ENCODE data around the gene CLIC6. TPM values are rescaled to one million over a fixed set of nuclear protein-coding genes. Genes with fewer than 3 reads are reported as not detected.

The CLIC6 gene
- polyA plus RNA-seq, 1 donor (not counting 4 experiments of a cell fraction or from before 2014, with no cell fraction given): not detected

GRCh38 chr21:34640858-34641257, 27.9 kb upstream of the CLIC6 start:
- Histone ChIP-seq H3K27me3 (ENCODE audit: control insufficient read depth, extremely low read depth, insufficient read depth, low read length) (no peaks in the 10 kb centered on the region), H3K79me2 (ENCODE audit: control insufficient read depth, insufficient read depth, low read length) (no peaks in the 10 kb centered on the region), H3K36me3 (ENCODE audit: control insufficient read depth in 2 of 2, extremely low read depth in 1 of 2, insufficient read depth in 2 of 2, low read length in 2 of 2) (no peaks in the 10 kb centered on the region), H3K9me1 (ENCODE audit: control insufficient read depth, extremely low read depth, insufficient read depth, low read length) (no peaks in the 10 kb centered on the region), H4K20me1 (ENCODE audit: control insufficient read depth, extremely low read depth, insufficient read depth, low read length) (no peaks in the 10 kb centered on the region), H3K27ac (ENCODE audit: control insufficient read depth, insufficient read depth, low read length) (no peak overlapping the region), H3K4me2 (ENCODE audit: control insufficient read depth, extremely low read depth, insufficient read depth, low read depth, low read length) (peak overlapping the region; percentile 47), H3K9ac (ENCODE audit: control insufficient read depth, extremely low read depth, insufficient read depth, low read length) (no peak overlapping the region), H2AFZ (ENCODE audit: control insufficient read depth, low read length) (no peak overlapping the region), H3K4me1 (ENCODE audit: control insufficient read depth, extremely low read depth, insufficient read depth, low read length) (peaks cover 21% of the 10 kb centered on the region), H3K9me3 (ENCODE audit: control insufficient read depth, low read depth, low read length) (no peaks in the 10 kb centered on the region), H3K4me3 (ENCODE audit: control insufficient read depth in 2 of 3, extremely low read depth in 1 of 3, insufficient read depth in 2 of 3, low read depth in 1 of 3, low read length in 3 of 3) (no peak overlapping the region)
- dilution Hi-C loops (cut with MboI; ENCODE audit: extremely low pct_ligation_motif_present, low sequenced_read_pairs): no loop called here
- TF ChIP-seq CTCF (optimal IDR thresholded peaks at IDR 0.05 in 1 of 3, IDR thresholded peaks at IDR 0.05 in 1 of 3, conservative IDR thresholded peaks at IDR 0.05 in 1 of 3; ENCODE audit: extremely low read depth in 1 of 3, insufficient read depth in 2 of 3, low read length in 3 of 3) (no peak), EZH2 (IDR thresholded peaks at IDR 0.05; ENCODE audit: low read length) (no peak)
- FAIRE-seq: peak; percentile 90
- peak; percentile 17 for DNase-seq (ENCODE audit: low read depth, low spot score)

GRCh38 chr21:34642211-34643075, 26.4 kb upstream of the CLIC6 start:
- H3K4me3 ChIP-seq (ENCODE audit: control insufficient read depth in 2 of 3, extremely low read depth in 1 of 3, insufficient read depth in 2 of 3, low read depth in 1 of 3, low read length in 3 of 3): no peak overlapping the region
- H3K27me3 ChIP-seq (ENCODE audit: control insufficient read depth, extremely low read depth, insufficient read depth, low read length): peaks cover 11% of the 10 kb centered on the region
- H3K9ac ChIP-seq (ENCODE audit: control insufficient read depth, extremely low read depth, insufficient read depth, low read length): no peak overlapping the region
- H3K79me2 ChIP-seq (ENCODE audit: control insufficient read depth, insufficient read depth, low read length): no peaks in the 10 kb centered on the region
- dilution Hi-C loops (cut with MboI; ENCODE audit: extremely low pct_ligation_motif_present, low sequenced_read_pairs): no loop called here
- no peak for TF ChIP-seq CTCF (optimal IDR thresholded peaks at IDR 0.05 in 1 of 3, IDR thresholded peaks at IDR 0.05 in 1 of 3, conservative IDR thresholded peaks at IDR 0.05 in 1 of 3; ENCODE audit: extremely low read depth in 1 of 3, insufficient read depth in 2 of 3, low read length in 3 of 3)
- no peak for TF ChIP-seq EZH2 (IDR thresholded peaks at IDR 0.05; ENCODE audit: low read length)
- H4K20me1 ChIP-seq (ENCODE audit: control insufficient read depth, extremely low read depth, insufficient read depth, low read length): peaks cover 2% of the 10 kb centered on the region
- no peaks in the 10 kb centered on the region for H3K36me3 ChIP-seq (ENCODE audit: control insufficient read depth in 2 of 2, extremely low read depth in 1 of 2, insufficient read depth in 2 of 2, low read length in 2 of 2)
- H3K4me1 ChIP-seq (ENCODE audit: control insufficient read depth, extremely low read depth, insufficient read depth, low read length): peaks cover 21% of the 10 kb centered on the region
- no peak overlapping the region for H3K27ac ChIP-seq (ENCODE audit: control insufficient read depth, insufficient read depth, low read length)
- peak; percentile 40 for DNase-seq (ENCODE audit: low read depth, low spot score)
- no peaks in the 10 kb centered on the region for H3K9me1 ChIP-seq (ENCODE audit: control insufficient read depth, extremely low read depth, insufficient read depth, low read length)
- no peaks in the 10 kb centered on the region for H3K9me3 ChIP-seq (ENCODE audit: control insufficient read depth, low read depth, low read length)
- FAIRE-seq: peak; percentile 17
- no peak overlapping the region for H3K4me2 ChIP-seq (ENCODE audit: control insufficient read depth, extremely low read depth, insufficient read depth, low read depth, low read length)
- no peak overlapping the region for H2AFZ ChIP-seq (ENCODE audit: control insufficient read depth, low read length)

Measured in keratinocyte (primary cell).